MCF 10A (cell line): ENCODE data around the gene LRBA. TPM values are rescaled to one million over a fixed set of nuclear protein-coding genes. Genes with fewer than 3 reads are reported as not detected.
A peak's percentile ranks its signal among the peaks of the same experiment; 100 is the strongest.

ENCODE experiments used
- BruUV-seq: library from RNA; stranded (reverse); fragments of 400-500 nt; replicated peaks from 2 replicates; lab custom pipeline; 2021; lab: Mats Ljungman, UMichigan
- CTCF ChIA-PET: fragments of 300-600 bp; sonication (Branson Sonifier 250); formaldehyde crosslinking; extraction: SDS; loops from one replicate; lab custom pipeline; 2021; ENCODE audit warnings: antibody characterized with exemption, inconsistent platforms; lab: Yijun Ruan, JAX
- POLR2A ChIA-PET: fragments of 300-600, 350-650 bp; sonication (Branson Sonifier 250); formaldehyde crosslinking; extraction: SDS; loops from one replicate; lab custom pipeline; 2020; ENCODE audit warnings: antibody characterized with exemption, inconsistent platforms; lab: Yijun Ruan, JAX
- DNase-seq: peaks from one replicate; pipeline ENCODE4 v3.0.0-alpha.2; 2018; ENCODE audit not compliant: unreplicated experiment
- H3K27ac Mint-ChIP-seq: one replicate; pipeline ENCODE4 v1.8.0; 2022; ENCODE audit warnings: mild to moderate bottlenecking, low read depth, mixed read lengths; ENCODE audit not compliant: unreplicated experiment
- H3K27me3 Mint-ChIP-seq: one replicate; pipeline ENCODE4 v1.8.0; 2022; ENCODE audit warnings: mixed read lengths; ENCODE audit not compliant: insufficient read depth, unreplicated experiment
- H3K36me3 Mint-ChIP-seq: one replicate; pipeline ENCODE4 v1.8.0; 2022; ENCODE audit warnings: mild to moderate bottlenecking, moderate library complexity, mixed read lengths; ENCODE audit not compliant: insufficient read depth, unreplicated experiment
- H3K4me1 Mint-ChIP-seq: one replicate; pipeline ENCODE4 v1.8.0; 2022; ENCODE audit warnings: mixed read lengths; ENCODE audit not compliant: insufficient read depth, unreplicated experiment
- H3K4me3 Mint-ChIP-seq: one replicate; pipeline ENCODE4 v1.8.0; 2022; ENCODE audit warnings: mild to moderate bottlenecking, moderate library complexity, mixed read lengths; ENCODE audit not compliant: unreplicated experiment
- H3K9me3 Mint-ChIP-seq: one replicate; pipeline ENCODE4 v1.8.0; 2022; ENCODE audit warnings: mixed read lengths; ENCODE audit not compliant: unreplicated experiment
- CTCF ChIP-seq: fragments of 200-600 bp; IDR thresholded peaks from one replicate; pipeline ENCODE4 v1.8.0; 2022; ENCODE audit warnings: antibody characterized with exemption, mild to moderate bottlenecking; ENCODE audit not compliant: unreplicated experiment
- intact Hi-C: fragments of 100-400 bp; cut with micrococcal nuclease; formaldehyde crosslinking; loops from 2 replicates; pipeline ENCODE4 v1.14.1; 2022
- total RNA-seq: library from RNA; stranded (reverse); gene quantifications from 2 replicates; pipeline ENCODE4 v1.2.3, GENCODE V29; 2022

The LRBA gene
- total RNA-seq, 1 experiment from 2014 or later: 64.5 TPM

- peaks cover 12% of the 10 kb centered on the region for H3K4me1 Mint-ChIP-seq
- intact Hi-C loops: no loop called here
Measured at GRCh38 chr4:150773729-150774449, 241.2 kb downstream of the LRBA start.

GRCh38 chr4:150773032-150773431, 242.1 kb downstream of the LRBA start:
- TF ChIP-seq CTCF: no peak
- Mint-ChIP-seq H3K9me3 (no peaks in the 10 kb centered on the region), H3K4me3 (no peak overlapping the region), H3K27ac (no peak overlapping the region), H3K27me3 (no peaks in the 10 kb centered on the region), H3K36me3 (peaks cover 13% of the 10 kb centered on the region), H3K4me1 (peaks cover 21% of the 10 kb centered on the region)
- intact Hi-C loops: no loop called here
- no peak for DNase-seq
- BruUV-seq: no TSS peak
- ChIA-PET POLR2A (no interaction called here), CTCF (no interaction called here)

More at GRCh38 chr4:150773729-150774449, 241.2 kb downstream of the LRBA start:
- peaks cover 13% of the 10 kb centered on the region for H3K36me3 Mint-ChIP-seq
- no peak overlapping the region for H3K27ac Mint-ChIP-seq
- POLR2A ChIA-PET: no interaction called here
- CTCF ChIA-PET: no interaction called here
- DNase-seq: no peak
- no TSS peak for BruUV-seq
- no peak for TF ChIP-seq CTCF
- no peaks in the 10 kb centered on the region for H3K9me3 Mint-ChIP-seq
- no peak overlapping the region for H3K4me3 Mint-ChIP-seq
- no peaks in the 10 kb centered on the region for H3K27me3 Mint-ChIP-seq

GRCh38 chr4:150771382-150771781, 243.7 kb downstream of the LRBA start:
- CTCF ChIA-PET: no interaction called here
- H3K27me3 Mint-ChIP-seq: no peaks in the 10 kb centered on the region
- H3K4me3 Mint-ChIP-seq: no peak overlapping the region
- intact Hi-C loops: no loop called here
- H3K4me1 Mint-ChIP-seq: peaks cover 23% of the 10 kb centered on the region
- peaks cover 13% of the 10 kb centered on the region for H3K36me3 Mint-ChIP-seq
- no peak for DNase-seq
- no peaks in the 10 kb centered on the region for H3K9me3 Mint-ChIP-seq
- H3K27ac Mint-ChIP-seq: no peak overlapping the region
- POLR2A ChIA-PET: no interaction called here
- no peak for TF ChIP-seq CTCF
- BruUV-seq: no TSS peak

- peaks cover 23% of the 10 kb centered on the region for H3K4me1 Mint-ChIP-seq
- POLR2A ChIA-PET: interaction anchor here (1.2 kb wide), 1 partner anchor 22 kb away, joined by 3 read pairs; no protein-coding TSS in a partner anchor
- CTCF ChIA-PET: no interaction called here
Measured at GRCh38 chr4:150769845-150770244, 245.2 kb downstream of the LRBA start.

More at GRCh38 chr4:150769845-150770244, 245.2 kb downstream of the LRBA start:
- peak; percentile 47 for DNase-seq
- Mint-ChIP-seq H3K27me3 (no peaks in the 10 kb centered on the region), H3K9me3 (no peaks in the 10 kb centered on the region), H3K4me3 (no peak overlapping the region), H3K27ac (peak overlapping the region; percentile 75), H3K36me3 (peaks cover 2% of the 10 kb centered on the region)
- no TSS peak for BruUV-seq
- TF ChIP-seq CTCF: no peak
- intact Hi-C loops: no loop called here
